Measurements from ENCODE around the gene GJA10.
"Not testable (repeated sequence)": the region's sequence is repeated elsewhere in the genome, so short reads cannot be mapped to it uniquely, and the experiment has no call there.

GJA10 gene

GRCh38 chr6:89894169-89894568 lies at the start of gene GJA10:
GJA10 (plus strand) TSS chr6:89894469; CDS start chr6:89894469, 0 bp downstream.
- DNase-seq: no peak

GRCh38 chr6:89847513-89847912 lies 46.8 kb upstream of the GJA10 start:
- DNase-seq: not testable (repeated sequence)

GRCh38 chr6:89853068-89853467 lies 41.2 kb upstream of the GJA10 start:
- DNase-seq: no peak

DNA sequence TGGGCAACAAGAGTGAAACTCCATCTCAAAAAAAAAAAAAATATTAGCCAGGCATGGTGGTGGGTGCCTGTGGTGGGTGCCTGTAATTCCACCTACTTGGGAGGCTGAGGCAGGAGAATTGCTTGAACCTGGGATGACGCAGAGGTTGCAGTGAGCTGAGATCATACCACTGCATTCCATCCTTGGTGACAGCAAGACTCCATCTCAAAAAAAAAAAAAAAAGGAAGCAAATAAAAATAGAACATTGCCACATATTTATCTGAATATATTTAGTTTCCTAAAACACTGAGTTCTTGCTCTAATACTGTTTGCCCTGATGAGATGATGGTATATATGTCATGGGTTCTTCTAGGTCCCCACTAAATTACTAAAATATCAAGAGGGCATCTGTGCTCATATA lies 36.2 kb upstream of the GJA10 start:
- no peak for DNase-seq

- no peak for DNase-seq
These were observed 34.5 kb upstream of the GJA10 start for GRCh38 chr6:89859744-89860143.

- no peak for DNase-seq
These were observed 32.0 kb upstream of the GJA10 start for GRCh38 chr6:89862273-89862672.

GRCh38 chr6:89862698-89863097 lies 31.6 kb upstream of the GJA10 start:
- no peak for DNase-seq

DNA sequence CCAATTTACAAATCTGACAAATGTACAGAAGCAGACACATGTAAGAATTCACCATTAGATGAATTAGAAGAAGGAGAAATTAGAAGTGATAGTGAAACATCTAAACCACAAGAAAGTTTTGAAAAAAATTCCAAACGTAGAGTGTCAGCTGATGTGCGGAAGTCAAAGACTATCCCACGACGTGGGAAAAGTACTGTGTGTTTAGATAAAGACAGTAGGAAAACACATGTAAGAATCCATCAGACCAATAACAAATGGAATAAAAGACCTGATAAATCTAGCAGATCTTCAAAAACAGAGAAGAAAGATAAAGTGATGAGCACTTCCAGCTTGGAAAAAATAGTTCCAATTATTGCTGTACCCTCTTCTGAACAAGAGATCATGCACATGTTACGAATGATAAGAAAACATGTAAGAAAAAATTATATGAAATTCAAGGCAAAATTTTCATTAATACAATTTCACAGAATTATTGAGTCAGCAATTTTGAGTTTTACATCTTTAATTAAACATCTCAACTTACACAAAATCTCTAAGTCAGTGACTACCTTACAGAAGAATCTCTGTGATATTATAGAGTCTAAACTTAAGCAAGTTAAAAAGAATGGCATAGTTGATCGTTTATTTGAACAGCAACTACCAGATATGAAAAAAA lies 28.1 kb upstream of the GJA10 start:
- DNase-seq: no peak

DNA sequence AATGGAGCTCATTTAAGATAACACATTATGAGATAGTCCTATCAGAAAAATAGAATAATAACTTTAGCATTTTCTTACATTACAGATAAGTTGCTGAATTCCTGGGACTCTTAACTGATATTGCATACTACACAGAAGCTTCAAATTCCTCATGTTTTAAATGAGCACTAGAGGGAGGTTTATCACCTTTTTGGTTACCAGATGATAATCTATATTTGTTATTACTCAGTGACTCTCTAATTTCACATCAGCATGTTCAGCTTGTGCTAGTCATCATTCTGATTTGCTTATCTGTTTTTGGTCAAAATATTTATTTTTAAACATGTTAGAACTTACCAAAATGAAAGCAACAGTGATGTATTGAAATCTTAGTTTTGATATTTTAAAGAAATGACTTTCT lies 20.5 kb upstream of the GJA10 start:
- no peak for DNase-seq

DNA sequence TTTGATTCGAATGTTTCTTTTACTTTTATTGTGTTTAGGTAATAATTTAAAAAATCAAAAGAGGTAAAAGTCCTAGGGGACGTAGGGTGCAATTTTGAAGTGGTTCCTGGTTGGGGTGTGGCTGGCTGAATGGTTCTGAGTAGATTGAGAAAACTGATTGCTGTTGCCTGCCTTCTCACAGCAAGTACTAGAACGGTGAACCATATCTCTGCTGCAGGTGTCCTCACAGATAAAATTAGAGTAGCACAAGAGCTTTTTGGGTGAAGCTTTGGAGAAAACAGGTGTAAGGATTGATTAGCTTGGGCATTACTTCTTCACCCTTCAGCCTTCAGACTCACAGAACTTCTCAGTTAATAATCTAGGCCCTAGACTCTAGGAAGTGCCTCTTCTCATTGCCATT lies 19.8 kb upstream of the GJA10 start:
- DNase-seq: no peak

- no peak for DNase-seq
These were observed 7.7 kb upstream of the GJA10 start for GRCh38 chr6:89886378-89887120.

GRCh38 chr6:89887452-89888137 lies 6.7 kb upstream of the GJA10 start:
- no peak for DNase-seq

DNA sequence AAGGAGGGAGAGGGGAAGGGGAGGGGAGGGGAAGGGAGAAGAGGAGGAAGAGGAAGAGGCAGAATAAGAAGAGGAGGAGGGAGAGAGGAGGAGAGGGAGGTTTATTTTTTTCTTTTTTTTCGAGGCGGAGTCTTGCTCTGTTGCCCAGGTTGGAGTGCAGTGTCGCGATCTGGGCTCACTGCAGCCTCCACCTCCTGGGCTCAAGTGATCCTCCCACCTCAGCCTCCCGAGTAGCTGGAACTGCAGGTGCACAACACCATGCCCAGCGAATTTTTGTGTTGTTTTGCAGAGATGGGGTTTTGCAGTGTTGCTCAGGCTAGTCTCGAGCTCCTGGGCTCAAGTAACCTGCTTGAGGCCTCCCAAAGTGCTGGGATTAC lies 6.1 kb upstream of the GJA10 start:
- DNase-seq: no peak

DNA sequence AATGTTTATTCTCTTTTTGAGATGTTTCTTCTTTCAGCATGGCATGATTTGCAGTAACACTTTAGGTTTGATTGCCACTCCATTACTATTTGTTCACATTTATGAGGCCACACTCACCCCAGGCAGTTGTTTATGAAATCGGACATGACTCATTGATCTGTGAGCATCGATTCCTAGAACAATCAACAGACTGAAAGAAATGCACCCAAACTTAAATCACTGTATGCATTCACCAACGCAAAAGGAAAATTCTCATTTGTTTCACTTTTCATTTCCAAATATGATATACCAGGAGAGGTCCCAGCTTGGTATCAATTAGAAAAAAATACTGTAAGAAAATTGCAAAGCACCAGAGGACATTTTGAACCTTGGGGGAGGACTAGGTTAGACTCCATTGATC lies 5.4 kb upstream of the GJA10 start:
- DNase-seq: no peak

DNA sequence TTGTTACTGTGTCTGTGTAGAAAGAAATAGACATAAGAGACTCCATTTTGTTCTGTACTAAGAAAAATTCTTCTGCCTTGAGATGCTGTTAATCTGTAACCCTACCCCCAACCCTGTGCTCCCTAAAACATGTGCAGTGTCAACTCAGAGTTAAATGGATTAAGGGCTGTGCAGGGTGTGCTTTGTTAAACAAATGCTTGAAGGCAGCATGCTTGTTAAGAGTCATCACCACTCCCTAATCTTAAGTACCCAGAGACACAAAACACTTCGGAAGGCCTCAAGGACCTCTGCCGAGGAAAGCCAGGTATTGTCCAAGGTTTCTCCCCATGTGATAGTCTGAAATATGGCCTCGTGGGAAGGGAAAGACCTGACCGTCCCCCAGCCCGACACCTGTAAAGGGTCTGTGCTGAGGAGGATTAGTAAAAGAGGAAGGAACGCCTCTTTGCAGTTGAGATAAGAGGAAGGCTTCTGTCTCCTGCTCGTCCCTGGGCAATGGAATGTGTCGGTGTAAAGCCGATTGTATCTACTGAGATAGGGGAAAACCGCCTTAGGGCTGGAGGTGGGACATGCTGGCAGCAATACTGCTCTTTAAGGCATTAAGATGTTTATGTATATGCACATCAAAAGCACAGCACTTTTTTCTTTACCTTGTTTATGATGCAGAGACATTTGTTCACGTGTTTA lies 3.3 kb upstream of the GJA10 start:
- not testable (repeated sequence) for DNase-seq

DNA sequence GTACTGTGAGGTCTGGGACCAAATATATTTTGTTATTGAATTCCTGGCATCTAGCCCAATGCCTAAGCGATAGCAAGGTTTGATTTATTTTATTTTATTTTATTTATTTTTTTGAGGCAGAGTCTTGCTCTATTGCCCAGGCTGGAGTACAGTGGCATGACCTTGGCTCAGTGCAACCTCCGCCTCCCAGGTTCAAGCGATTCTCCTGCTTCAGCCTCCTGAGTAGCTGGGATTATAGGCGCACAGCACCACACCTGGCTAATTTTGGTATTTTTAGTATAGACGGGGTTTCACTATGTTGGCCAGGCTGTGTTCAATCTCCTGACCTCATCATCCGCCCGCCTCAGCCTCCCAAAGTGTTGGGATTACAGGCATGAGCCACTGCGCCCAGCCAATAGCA lies 1.7 kb upstream of the GJA10 start:
- DNase-seq: not testable (repeated sequence)

GRCh38 chr6:89895276-89895874 lies 1.1 kb downstream of the GJA10 start:
- DNase-seq: no peak

DNA sequence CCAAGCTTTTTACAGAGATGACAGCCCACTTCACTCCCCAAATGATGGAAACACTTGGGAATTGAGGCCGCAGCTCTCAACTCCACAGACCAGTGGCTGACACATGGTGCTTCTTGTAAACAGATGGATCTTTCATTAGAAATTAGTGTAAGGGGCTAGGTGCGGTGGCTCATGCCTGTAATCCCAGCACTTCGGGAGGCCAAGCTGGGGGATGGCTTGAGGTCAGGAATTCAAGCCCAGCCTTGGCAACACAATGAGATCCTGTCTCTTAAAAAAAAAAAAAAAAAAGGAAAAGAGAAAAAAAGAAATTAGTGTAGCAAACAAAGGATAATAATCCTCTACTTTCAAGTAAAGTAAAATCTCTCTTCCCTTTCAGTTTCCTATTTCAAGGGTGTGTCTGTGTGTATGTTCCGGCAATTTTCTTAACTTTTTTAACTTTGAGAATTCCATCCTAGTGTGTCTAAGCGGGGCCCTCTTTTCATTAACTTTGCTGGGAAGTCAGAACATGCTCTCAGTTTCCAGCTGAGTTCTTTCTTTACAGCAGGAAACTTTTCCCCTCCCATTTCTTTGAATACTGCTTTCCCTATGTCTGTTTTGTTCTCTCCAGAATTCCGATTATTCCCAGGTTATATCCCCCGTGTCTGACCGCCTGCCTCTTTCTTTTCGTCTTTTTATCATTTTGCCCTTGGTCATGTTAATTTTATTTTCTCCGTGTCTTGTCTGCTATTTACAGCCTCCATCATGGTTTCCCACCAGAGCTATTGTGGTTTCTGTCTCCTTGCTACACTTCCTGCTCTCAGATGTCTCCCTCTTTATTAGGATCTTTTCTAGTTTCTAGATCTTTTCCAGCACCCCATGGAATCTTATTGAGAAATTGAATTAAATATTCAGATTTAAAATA lies 16.0 kb downstream of the GJA10 start:
- not testable (repeated sequence) for DNase-seq

GRCh38 chr6:89910902-89911240 lies 16.6 kb downstream of the GJA10 start:
- no peak for DNase-seq

DNA sequence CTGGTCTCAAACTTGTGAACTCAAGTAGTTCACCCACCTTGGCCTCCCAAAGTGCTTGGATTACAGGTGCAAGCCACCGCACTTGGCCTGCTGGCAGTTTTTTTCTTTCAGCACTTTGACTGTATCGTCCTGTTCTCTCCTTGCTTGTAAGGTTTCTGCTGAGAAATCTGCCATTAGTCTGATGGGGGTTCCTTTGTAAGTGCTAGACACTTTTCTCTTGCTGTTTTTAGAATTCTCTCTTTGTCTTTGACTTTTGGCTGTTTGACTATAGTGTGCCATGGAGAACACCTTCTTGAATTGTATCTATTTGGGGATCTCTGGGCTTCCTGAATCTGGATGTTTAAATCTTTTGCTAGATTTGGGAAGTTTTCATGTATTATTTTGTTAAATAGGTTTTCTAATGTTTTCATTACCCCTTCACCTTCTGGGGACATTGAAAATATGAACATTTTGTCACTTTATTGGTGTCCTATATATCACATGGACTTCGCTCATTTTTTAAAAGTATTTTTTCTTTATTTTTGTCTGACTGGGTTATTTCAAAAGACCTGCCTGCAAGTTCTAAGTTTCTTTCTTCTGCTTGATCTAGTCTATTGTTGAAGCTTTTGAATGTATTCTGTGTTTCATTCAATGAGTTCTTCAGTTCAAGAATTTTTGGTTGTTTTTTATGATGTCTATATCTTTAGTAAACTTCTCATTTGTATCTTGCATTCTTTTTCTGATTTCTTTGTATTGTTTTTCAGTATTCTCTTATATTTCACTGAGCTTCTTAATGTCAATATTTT lies 22.1 kb downstream of the GJA10 start:
- DNase-seq: no peak

GRCh38 chr6:89917216-89917615 lies 22.9 kb downstream of the GJA10 start:
- no peak for DNase-seq

Measured in CD4-positive, alpha-beta T cell treated with Interferon gamma for 1 hour (primary cell).